Measurements from ENCODE around the gene PTPN14.

Gene PTPN14

DNA sequence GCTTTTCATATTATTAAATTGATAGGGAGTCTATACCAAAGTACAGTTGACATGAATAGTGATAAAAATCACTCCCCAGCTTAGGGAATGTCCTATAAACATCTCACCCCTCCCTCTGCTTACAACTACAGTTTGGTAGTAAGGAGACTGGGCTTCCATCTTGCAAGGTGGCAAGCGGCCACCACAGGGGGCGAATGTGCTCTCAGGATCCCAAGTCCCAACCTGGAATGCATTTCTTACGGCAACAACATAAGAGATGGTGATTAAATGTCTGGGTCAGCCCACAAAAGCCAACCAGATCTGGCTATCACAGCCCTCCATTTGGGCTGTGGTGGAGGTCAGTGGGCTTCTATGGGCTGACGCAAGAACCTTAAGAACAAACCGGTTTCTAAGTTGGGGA is 202.4 kb downstream of the PTPN14 start:
- Histone ChIP-seq H3K36me3 (replicated peaks; ENCODE audit: low read depth, low read length) (peaks cover 11% of the 10 kb centered on the region), H4K20me1 (ENCODE audit: insufficient read depth, low read length) (no peaks in the 10 kb centered on the region), H3K4me3 (ENCODE audit: low read length) (no peak overlapping the region), H3K9ac (ENCODE audit: low read length) (no peak overlapping the region), H2AFZ (ENCODE audit: low read depth, low read length) (no peak overlapping the region), H3K27me3 (ENCODE audit: low read depth, low read length) (no peaks in the 10 kb centered on the region), H3K27ac (ENCODE audit: low read length) (no peak overlapping the region), H3K4me1 (ENCODE audit: low read length) (no peaks in the 10 kb centered on the region), H3K9me3 (ENCODE audit: insufficient read depth, low read length) (no peaks in the 10 kb centered on the region), H3K79me2 (ENCODE audit: low read length) (no peaks in the 10 kb centered on the region), H3K4me2 (ENCODE audit: low read length) (no peak overlapping the region)
- TF ChIP-seq EZH2phosphoT487 (IDR thresholded peaks at IDR 0.05; ENCODE audit: low read depth) = no peak
- TF ChIP-seq, protein P1, sequence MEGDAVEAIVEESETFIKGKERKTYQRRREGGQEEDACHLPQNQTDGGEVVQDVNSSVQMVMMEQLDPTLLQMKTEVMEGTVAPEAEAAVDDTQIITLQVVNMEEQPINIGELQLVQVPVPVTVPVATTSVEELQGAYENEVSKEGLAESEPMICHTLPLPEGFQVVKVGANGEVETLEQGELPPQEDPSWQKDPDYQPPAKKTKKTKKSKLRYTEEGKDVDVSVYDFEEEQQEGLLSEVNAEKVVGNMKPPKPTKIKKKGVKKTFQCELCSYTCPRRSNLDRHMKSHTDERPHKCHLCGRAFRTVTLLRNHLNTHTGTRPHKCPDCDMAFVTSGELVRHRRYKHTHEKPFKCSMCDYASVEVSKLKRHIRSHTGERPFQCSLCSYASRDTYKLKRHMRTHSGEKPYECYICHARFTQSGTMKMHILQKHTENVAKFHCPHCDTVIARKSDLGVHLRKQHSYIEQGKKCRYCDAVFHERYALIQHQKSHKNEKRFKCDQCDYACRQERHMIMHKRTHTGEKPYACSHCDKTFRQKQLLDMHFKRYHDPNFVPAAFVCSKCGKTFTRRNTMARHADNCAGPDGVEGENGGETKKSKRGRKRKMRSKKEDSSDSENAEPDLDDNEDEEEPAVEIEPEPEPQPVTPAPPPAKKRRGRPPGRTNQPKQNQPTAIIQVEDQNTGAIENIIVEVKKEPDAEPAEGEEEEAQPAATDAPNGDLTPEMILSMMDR (IDR thresholded peaks at IDR 0.05; ENCODE audit: low read depth, low read length) = no peak

DNA sequence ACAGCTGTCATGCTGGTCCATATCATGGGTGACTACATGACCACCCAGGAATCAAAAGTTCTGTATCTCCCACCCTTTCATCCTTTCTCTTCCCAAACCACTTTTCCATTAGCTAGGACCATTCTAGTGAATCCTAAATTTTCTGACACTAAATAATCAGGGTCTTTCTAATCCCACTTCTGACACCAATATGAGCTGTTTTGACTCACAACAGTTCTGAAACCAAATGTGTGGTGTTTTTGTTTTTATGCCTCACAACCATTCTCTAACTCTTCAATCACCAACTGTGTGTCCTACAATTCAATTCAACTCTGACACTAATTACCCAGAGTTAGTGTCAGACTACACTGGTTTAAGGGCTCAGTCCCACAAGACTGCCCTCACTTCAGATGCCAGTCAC is 206.5 kb downstream of the PTPN14 start:
- Histone ChIP-seq H4K20me1 (ENCODE audit: insufficient read depth, low read length) (no peaks in the 10 kb centered on the region), H2AFZ (ENCODE audit: low read depth, low read length) (no peak overlapping the region), H3K4me2 (ENCODE audit: low read length) (no peak overlapping the region), H3K36me3 (replicated peaks; ENCODE audit: low read depth, low read length) (peaks cover 17% of the 10 kb centered on the region), H3K79me2 (ENCODE audit: low read length) (no peaks in the 10 kb centered on the region), H3K4me3 (ENCODE audit: low read length) (no peak overlapping the region), H3K9me3 (ENCODE audit: insufficient read depth, low read length) (no peaks in the 10 kb centered on the region), H3K27me3 (ENCODE audit: low read depth, low read length) (no peaks in the 10 kb centered on the region), H3K9ac (ENCODE audit: low read length) (no peak overlapping the region), H3K4me1 (ENCODE audit: low read length) (no peaks in the 10 kb centered on the region), H3K27ac (ENCODE audit: low read length) (no peak overlapping the region)
- no peak for TF ChIP-seq EZH2phosphoT487 (IDR thresholded peaks at IDR 0.05; ENCODE audit: low read depth)
- TF ChIP-seq, protein P1 (IDR thresholded peaks at IDR 0.05; ENCODE audit: low read depth, low read length) = no peak

DNA sequence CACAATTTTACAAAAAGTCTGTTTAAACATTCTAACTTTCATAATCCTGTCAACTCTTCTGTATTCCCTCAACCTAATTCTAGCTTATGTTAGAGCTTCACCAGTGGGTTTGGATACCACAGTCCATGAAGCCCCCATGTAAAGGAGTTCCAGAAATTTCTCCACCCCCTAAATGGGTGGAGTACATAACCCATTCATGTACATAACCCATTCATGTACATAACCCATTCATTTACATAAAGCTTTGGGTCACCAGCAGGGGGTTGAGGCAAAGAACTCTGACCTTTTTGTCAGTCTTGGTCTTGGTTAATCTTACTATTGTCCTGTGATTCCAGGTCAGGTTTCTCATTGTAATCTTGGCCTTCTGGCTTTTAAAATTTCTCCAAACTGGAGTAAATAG is 208.9 kb downstream of the PTPN14 start:
- peaks cover 8% of the 10 kb centered on the region for H3K4me1 ChIP-seq (ENCODE audit: low read length)
- H3K9me3 ChIP-seq (ENCODE audit: insufficient read depth, low read length) = no peaks in the 10 kb centered on the region
- no peaks in the 10 kb centered on the region for H3K27me3 ChIP-seq (ENCODE audit: low read depth, low read length)
- no peak overlapping the region for H3K4me2 ChIP-seq (ENCODE audit: low read length)
- peaks cover 28% of the 10 kb centered on the region for H3K36me3 ChIP-seq (replicated peaks; ENCODE audit: low read depth, low read length)
- TF ChIP-seq, protein P1 (IDR thresholded peaks at IDR 0.05; ENCODE audit: low read depth, low read length) = no peak
- H3K9ac ChIP-seq (ENCODE audit: low read length) = no peak overlapping the region
- H3K27ac ChIP-seq (ENCODE audit: low read length) = no peak overlapping the region
- no peaks in the 10 kb centered on the region for H3K79me2 ChIP-seq (ENCODE audit: low read length)
- peaks cover 4% of the 10 kb centered on the region for H4K20me1 ChIP-seq (ENCODE audit: insufficient read depth, low read length)
- no peak overlapping the region for H3K4me3 ChIP-seq (ENCODE audit: low read length)
- no peak overlapping the region for H2AFZ ChIP-seq (ENCODE audit: low read depth, low read length)

DNA sequence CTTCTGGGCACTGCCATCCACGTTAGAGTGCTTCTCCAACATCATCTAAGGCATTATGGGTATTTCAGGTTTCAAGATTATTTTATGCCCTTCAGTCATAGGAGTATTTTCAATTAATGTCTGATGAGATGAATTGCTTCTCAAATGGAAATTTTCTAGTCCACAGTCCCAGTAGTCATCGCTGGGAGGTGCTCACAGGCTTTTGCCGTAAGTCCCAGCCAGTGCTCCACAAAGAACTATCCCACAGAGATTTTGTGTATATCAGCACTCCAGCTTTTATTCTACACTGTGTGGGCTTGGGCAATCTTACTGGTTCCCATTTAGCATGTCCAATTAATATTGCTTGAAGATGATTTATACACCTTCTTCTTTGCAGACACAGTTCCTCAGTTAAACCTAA is 209.5 kb downstream of the PTPN14 start:
- Histone ChIP-seq H3K4me2 (ENCODE audit: low read length) (no peak overlapping the region), H3K27me3 (ENCODE audit: low read depth, low read length) (no peaks in the 10 kb centered on the region), H3K9me3 (ENCODE audit: insufficient read depth, low read length) (no peaks in the 10 kb centered on the region), H3K4me3 (ENCODE audit: low read length) (no peak overlapping the region), H3K36me3 (replicated peaks; ENCODE audit: low read depth, low read length) (peaks cover 29% of the 10 kb centered on the region), H3K9ac (ENCODE audit: low read length) (no peak overlapping the region), H4K20me1 (ENCODE audit: insufficient read depth, low read length) (peaks cover 4% of the 10 kb centered on the region), H2AFZ (ENCODE audit: low read depth, low read length) (no peak overlapping the region), H3K4me1 (ENCODE audit: low read length) (peaks cover 14% of the 10 kb centered on the region), H3K27ac (ENCODE audit: low read length) (no peak overlapping the region), H3K79me2 (ENCODE audit: low read length) (no peaks in the 10 kb centered on the region)
- TF ChIP-seq, protein P1 (IDR thresholded peaks at IDR 0.05; ENCODE audit: low read depth, low read length) = no peak
- TF ChIP-seq EZH2phosphoT487 (IDR thresholded peaks at IDR 0.05; ENCODE audit: low read depth) = no peak
